HFFc6 (cell line): Measurements from ENCODE around the gene ZNF652. TPM values are rescaled to one million over a fixed set of nuclear protein-coding genes. Genes with fewer than 3 reads are reported as not detected.
A peak's percentile ranks its signal among the peaks of the same experiment; 100 is the strongest.
"Not testable (repeated sequence)": the region's sequence is repeated elsewhere in the genome, so short reads cannot be mapped to it uniquely, and the experiment has no call there.

Source experiments
- DNase-seq: peaks from one replicate; pipeline ENCODE4 v3.0.0-alpha.2; 2018
- H3K27ac Mint-ChIP-seq: 2 replicates; pipeline ENCODE4 v1.8.0; 2020; ENCODE audit warnings: mild to moderate bottlenecking, mixed read lengths
- H3K27me3 Mint-ChIP-seq: 2 replicates; pipeline ENCODE4 v1.8.0; 2021; ENCODE audit warnings: mild to moderate bottlenecking, moderate library complexity, mixed read lengths; ENCODE audit not compliant: insufficient read depth
- H3K36me3 Mint-ChIP-seq: 2 replicates; pipeline ENCODE4 v1.8.0; 2021; ENCODE audit warnings: low read depth, mixed read lengths
- H3K4me1 Mint-ChIP-seq: 2 replicates; pipeline ENCODE4 v1.8.0; 2020; ENCODE audit warnings: low read depth, mixed read lengths
- H3K4me3 Mint-ChIP-seq: 2 replicates; pipeline ENCODE4 v1.8.0; 2020; ENCODE audit warnings: mild to moderate bottlenecking, moderate library complexity, mixed read lengths
- H3K9me3 Mint-ChIP-seq: 2 replicates; pipeline ENCODE4 v1.8.0; 2020; ENCODE audit warnings: mild to moderate bottlenecking, mixed read lengths
- total RNA-seq, 6 experiments: library from RNA; stranded (reverse); fragmentation: NEBNext Ultra II Directional; extraction: Animal tissue kit (Norgen Biotek cat#: 25700); gene quantifications; 2 replicates in 1 of 6; 3 replicates in 5 of 6; pipeline ENCODE4 v1.2.3, GENCODE V29; 2021
- TF ChIP-seq, protein P1 (sequence below): fragments of 200-600 bp; sonication (generic); IDR thresholded peaks from 2 replicates; pipeline ENCODE4 v1.5.0; 2021; ENCODE audit warnings: antibody characterized with exemption, mild to moderate bottlenecking

The ZNF652 gene
- total RNA-seq, 6 experiments from 2014 or later, result 12.0 to 15.5 (median 12.7) TPM

DNA sequence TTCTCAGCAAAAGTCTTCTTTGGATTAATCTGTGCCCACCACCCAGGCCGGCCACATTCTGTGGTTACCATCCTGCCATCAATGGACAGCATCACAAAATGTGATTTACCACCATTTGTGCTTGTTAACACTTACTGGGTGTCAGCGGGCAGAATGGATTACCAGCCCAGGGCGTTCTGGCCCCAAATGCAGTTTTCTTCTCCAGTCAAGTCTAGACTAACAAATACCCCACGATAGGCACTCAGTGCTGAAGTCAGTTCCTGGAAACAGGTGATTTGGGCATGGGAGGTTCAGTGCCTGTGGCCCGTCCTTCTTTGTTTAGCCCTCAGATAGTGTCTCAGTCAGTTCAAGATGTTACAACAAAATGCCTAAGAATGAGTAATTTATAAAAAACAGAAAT, 92.7 kb downstream of the ZNF652 start:
- no peaks in the 10 kb centered on the region for H3K9me3 Mint-ChIP-seq

DNA sequence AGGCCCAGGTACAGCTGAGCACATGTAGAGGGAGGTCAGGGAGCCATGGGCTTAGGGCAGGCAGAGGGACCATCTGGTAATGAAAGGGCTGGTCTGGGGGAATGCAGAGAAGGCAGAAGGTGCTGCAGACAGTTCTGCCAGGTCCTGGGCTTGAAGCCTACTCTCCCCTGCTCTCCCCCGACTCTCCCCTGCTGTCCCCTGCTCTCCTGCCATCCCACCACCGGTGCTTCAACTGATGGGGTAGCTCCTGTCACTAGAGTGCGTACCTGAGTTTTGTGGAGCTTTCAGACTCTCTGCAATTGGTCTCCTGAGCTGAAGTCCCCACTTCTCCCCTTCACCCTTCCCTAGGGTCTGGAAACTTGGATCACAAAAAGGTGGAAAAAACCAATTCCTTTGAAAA, 94.1 kb downstream of the ZNF652 start:
- TF ChIP-seq, protein P1, sequence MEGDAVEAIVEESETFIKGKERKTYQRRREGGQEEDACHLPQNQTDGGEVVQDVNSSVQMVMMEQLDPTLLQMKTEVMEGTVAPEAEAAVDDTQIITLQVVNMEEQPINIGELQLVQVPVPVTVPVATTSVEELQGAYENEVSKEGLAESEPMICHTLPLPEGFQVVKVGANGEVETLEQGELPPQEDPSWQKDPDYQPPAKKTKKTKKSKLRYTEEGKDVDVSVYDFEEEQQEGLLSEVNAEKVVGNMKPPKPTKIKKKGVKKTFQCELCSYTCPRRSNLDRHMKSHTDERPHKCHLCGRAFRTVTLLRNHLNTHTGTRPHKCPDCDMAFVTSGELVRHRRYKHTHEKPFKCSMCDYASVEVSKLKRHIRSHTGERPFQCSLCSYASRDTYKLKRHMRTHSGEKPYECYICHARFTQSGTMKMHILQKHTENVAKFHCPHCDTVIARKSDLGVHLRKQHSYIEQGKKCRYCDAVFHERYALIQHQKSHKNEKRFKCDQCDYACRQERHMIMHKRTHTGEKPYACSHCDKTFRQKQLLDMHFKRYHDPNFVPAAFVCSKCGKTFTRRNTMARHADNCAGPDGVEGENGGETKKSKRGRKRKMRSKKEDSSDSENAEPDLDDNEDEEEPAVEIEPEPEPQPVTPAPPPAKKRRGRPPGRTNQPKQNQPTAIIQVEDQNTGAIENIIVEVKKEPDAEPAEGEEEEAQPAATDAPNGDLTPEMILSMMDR, result no peak
- no peak for DNase-seq
- no peak overlapping the region for H3K27ac Mint-ChIP-seq
- H3K36me3 Mint-ChIP-seq, result no peaks in the 10 kb centered on the region
- H3K27me3 Mint-ChIP-seq, result peaks cover 12% of the 10 kb centered on the region
- H3K9me3 Mint-ChIP-seq, result no peaks in the 10 kb centered on the region
- H3K4me1 Mint-ChIP-seq, result peaks cover 5% of the 10 kb centered on the region; the same call in 1 of the 2 replicates
- H3K4me3 Mint-ChIP-seq, result no peak overlapping the region

More for the DNA sequence above, 92.7 kb downstream of the ZNF652 start:
- H3K4me3 Mint-ChIP-seq, result no peak overlapping the region
- TF ChIP-seq, protein P1, result no peak
- no peak overlapping the region for H3K27ac Mint-ChIP-seq
- H3K4me1 Mint-ChIP-seq, result no peaks in the 10 kb centered on the region
- peaks cover 12% of the 10 kb centered on the region for H3K27me3 Mint-ChIP-seq
- H3K36me3 Mint-ChIP-seq, result no peaks in the 10 kb centered on the region
- no peak for DNase-seq

DNA sequence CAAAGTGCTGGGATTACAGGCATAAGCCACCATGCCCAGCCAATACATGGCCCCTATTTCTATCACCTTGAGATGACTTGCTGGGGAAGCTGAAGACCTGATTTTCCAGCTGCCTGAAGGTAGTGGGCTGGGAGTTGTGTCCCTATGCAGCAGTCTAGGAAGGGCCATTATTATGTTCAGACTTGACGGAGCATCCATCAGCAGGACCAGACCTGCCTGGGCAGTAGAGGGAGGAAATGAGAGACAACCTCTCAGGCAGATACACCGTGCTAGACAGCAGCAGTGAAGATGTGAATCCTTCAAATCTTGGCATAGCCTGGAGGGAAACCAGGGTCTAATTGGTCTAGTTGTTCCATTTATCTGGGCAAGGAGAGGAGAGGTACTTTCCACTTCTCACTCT, 95.8 kb downstream of the ZNF652 start:
- no peak overlapping the region for H3K4me3 Mint-ChIP-seq
- TF ChIP-seq, protein P1, result no peak
- no peak overlapping the region for H3K27ac Mint-ChIP-seq
- no peak for DNase-seq
- H3K9me3 Mint-ChIP-seq, result no peaks in the 10 kb centered on the region
- no peaks in the 10 kb centered on the region for H3K36me3 Mint-ChIP-seq
- peaks cover 9% of the 10 kb centered on the region for H3K27me3 Mint-ChIP-seq
- H3K4me1 Mint-ChIP-seq, result peaks cover 8% of the 10 kb centered on the region

DNA sequence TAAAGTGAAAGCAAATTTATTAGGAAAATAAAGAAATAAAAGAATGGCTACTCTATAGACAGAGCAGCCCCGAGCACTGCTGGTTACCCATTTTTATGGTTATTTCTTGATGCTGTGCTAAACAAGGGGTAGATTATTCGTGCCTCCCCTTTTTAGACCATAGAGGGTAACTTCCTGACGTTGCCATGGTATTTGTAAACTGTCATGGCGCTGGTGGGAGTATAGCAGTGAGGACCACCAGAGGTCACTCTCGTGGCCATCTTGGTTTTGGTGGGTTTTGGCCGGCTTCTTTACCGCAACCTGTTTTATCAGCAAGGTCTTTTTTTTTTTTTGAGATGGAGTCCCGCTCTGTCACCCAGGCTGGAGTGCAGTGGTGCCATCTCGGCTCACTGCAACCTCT, 100.5 kb downstream of the ZNF652 start:
- H3K27me3 Mint-ChIP-seq, H3K9me3 Mint-ChIP-seq, DNase-seq, H3K36me3 Mint-ChIP-seq, H3K27ac Mint-ChIP-seq, H3K4me3 Mint-ChIP-seq: not testable (repeated sequence)
- peaks cover 15% of the 10 kb centered on the region for H3K4me1 Mint-ChIP-seq

DNA sequence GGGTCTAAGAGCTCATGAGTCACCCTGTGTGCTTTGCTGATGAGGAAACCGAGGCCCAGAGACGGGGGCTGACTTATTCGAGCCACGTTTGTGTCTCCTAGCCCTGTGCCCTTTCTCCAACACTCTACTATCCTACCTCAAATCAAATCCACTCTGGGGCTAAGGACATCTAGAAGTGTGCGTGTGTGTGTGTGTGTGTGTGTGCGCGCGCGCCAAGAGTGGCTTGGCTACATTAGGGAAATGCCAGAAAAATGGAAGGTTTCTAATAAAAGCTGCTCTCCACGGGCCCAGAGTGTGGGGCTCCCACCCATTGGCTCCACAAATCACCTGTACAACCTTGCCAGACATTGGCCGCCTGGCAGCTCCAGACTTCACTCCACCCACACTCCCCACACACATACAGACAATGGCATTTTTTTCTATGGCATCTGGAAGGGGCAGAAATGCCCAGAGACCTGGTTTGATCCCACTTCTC, 101.2 kb downstream of the ZNF652 start:
- Mint-ChIP-seq H3K27me3 (peaks cover 3% of the 10 kb centered on the region), H3K9me3 (no peaks in the 10 kb centered on the region), H3K4me1 (peaks cover 15% of the 10 kb centered on the region), H3K27ac (peak overlapping the region; percentile 91), H3K36me3 (no peaks in the 10 kb centered on the region), H3K4me3 (peak overlapping the region; percentile 80)
- TF ChIP-seq, protein P1, result no peak
- DNase-seq, result no peak

DNA sequence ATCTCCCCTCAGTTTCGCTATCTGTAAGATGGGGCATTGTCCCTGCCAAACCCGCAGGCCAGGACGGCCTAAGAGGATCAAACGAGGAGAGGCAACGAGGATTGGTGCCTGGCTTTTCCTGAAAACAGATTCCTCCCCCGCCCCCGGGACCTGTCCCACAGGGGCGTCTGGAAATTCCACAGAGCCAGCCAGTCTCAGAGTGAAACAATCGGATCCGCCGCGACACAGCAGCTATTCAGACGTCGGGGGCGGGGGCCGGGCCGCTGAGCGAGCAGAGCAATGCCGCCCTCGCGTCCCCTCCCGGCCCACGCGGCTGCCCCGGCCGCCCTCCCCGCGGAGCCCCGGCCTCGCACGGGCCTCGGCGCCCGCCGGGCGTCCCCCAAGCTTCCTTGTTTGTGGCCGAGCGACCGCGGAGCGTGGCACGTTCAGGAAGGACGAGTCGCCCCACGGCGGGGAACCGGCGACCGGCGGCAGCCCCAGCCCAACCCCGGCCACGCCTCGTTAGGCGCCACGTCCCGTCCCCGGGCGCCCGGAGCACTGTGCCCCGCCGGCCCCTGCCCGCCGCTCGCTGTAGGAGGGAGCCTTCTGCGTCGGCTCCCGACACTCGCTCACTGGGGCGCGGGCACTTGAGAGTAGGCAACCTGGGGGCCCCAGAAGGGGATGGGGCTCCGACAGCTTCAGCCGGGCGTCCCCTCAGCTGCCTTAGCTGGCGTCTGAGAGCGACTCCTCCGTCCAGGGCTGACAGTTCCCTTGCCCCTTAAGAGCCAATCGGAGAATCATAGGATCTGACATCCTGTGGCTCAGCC, 101.8 kb downstream of the ZNF652 start:
- TF ChIP-seq, protein P1, result no peak
- Mint-ChIP-seq H3K27me3 (peaks cover 2% of the 10 kb centered on the region; the same call in 1 of the 2 replicates), H3K4me3 (peak overlapping the region; percentile 86), H3K9me3 (no peaks in the 10 kb centered on the region), H3K27ac (peak overlapping the region; percentile 91), H3K36me3 (no peaks in the 10 kb centered on the region), H3K4me1 (peaks cover 15% of the 10 kb centered on the region)
- peak; percentile 72 for DNase-seq
